ENCODE results near the gene PRKACA. TPM values are rescaled to one million over a fixed set of nuclear protein-coding genes. Genes with fewer than 3 reads are reported as not detected.

PRKACA gene
- total and polyA plus RNA-seq, 10 of the 15 experiments (the other 5 are each of a cell fraction or from before 2014, with no cell fraction given) = 0.53 to 68.5 (median 11.2) TPM

DNA sequence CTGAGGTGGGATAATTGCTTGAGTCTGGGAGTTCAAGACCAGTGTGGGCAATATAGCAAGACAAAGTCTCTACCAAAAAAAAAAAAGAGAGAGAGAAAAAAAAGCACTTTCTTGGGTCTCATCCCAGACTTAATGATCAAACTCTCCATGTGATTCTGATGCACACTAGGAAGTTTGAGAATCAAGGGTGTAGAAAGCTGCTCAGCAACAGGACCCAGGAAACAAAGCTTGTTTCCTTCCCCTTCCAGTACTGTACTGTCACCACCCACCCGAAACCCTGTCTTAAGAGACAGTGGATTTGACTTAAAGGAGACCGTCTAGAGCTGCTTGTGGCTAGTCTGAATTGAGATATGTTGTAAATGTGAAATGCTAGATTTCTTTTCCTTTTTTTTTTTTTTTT lies 39.2 kb downstream of the PRKACA start:
- no peak for TF ChIP-seq NR2C1 (IDR thresholded peaks at IDR 0.05)
- TF ChIP-seq NR2C2 (IDR thresholded peaks at IDR 0.05; ENCODE audit: borderline replicate concordance, control insufficient read depth, insufficient read length, low read depth) = no peak
- TF ChIP-seq, protein P1, sequence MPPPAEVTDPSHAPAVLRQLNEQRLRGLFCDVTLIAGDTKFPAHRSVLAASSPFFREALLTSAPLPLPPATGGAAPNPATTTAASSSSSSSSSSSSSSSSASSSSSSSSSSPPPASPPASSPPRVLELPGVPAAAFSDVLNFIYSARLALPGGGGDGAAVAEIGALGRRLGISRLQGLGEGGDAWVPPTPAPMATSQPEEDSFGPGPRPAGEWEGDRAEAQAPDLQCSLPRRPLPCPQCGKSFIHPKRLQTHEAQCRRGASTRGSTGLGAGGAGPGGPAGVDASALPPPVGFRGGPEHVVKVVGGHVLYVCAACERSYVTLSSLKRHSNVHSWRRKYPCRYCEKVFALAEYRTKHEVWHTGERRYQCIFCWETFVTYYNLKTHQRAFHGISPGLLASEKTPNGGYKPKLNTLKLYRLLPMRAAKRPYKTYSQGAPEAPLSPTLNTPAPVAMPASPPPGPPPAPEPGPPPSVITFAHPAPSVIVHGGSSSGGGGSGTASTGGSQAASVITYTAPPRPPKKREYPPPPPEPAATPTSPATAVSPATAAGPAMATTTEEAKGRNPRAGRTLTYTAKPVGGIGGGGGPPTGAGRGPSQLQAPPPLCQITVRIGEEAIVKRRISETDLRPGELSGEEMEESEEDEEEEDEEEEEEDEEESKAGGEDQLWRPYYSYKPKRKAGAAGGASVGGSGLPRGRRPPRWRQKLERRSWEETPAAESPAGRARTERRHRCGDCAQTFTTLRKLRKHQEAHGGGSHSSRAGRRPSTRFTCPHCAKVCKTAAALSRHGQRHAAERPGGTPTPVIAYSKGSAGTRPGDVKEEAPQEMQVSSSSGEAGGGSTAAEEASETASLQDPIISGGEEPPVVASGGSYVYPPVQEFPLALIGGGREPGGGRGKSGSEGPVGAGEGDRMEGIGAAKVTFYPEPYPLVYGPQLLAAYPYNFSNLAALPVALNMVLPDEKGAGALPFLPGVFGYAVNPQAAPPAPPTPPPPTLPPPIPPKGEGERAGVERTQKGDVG (CRISPR knock-in tag; IDR thresholded peaks at IDR 0.05) = no peak
- TF ChIP-seq MEF2A (IDR thresholded peaks at IDR 0.05; ENCODE audit: insufficient read depth, low read depth, low read length) = no peak
- no peak for TF ChIP-seq CBX5 (IDR thresholded peaks at IDR 0.05; ENCODE audit: low read depth)
- TF ChIP-seq, protein P2, sequence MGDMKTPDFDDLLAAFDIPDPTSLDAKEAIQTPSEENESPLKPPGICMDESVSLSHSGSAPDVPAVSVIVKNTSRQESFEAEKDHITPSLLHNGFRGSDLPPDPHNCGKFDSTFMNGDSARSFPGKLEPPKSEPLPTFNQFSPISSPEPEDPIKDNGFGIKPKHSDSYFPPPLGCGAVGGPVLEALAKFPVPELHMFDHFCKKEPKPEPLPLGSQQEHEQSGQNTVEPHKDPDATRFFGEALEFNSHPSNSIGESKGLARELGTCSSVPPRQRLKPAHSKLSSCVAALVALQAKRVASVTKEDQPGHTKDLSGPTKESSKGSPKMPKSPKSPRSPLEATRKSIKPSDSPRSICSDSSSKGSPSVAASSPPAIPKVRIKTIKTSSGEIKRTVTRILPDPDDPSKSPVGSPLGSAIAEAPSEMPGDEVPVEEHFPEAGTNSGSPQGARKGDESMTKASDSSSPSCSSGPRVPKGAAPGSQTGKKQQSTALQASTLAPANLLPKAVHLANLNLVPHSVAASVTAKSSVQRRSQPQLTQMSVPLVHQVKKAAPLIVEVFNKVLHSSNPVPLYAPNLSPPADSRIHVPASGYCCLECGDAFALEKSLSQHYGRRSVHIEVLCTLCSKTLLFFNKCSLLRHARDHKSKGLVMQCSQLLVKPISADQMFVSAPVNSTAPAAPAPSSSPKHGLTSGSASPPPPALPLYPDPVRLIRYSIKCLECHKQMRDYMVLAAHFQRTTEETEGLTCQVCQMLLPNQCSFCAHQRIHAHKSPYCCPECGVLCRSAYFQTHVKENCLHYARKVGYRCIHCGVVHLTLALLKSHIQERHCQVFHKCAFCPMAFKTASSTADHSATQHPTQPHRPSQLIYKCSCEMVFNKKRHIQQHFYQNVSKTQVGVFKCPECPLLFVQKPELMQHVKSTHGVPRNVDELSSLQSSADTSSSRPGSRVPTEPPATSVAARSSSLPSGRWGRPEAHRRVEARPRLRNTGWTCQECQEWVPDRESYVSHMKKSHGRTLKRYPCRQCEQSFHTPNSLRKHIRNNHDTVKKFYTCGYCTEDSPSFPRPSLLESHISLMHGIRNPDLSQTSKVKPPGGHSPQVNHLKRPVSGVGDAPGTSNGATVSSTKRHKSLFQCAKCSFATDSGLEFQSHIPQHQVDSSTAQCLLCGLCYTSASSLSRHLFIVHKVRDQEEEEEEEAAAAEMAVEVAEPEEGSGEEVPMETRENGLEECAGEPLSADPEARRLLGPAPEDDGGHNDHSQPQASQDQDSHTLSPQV (IDR thresholded peaks at IDR 0.05) = no peak
- no peak for TF ChIP-seq TBL1XR1 (IDR thresholded peaks at IDR 0.05; ENCODE audit: low read depth, low read length)
- TF ChIP-seq POLR2AphosphoS2 (IDR thresholded peaks at IDR 0.05; ENCODE audit: low read depth, low read length) = no peak
- ChIA-PET CTCF (no interaction called here), RAD21 (ENCODE audit: unreplicated experiment) (interaction anchor here (0.6 to 1.5 kb wide), 4 partner anchors 58 to 220 kb away, joined by 3 to 5 read pairs (median 4); partner anchors contain the start of gene ASF1B), POLR2A (interaction anchor here (0.5 to 1.5 kb wide), 4 partner anchors 40 to 225 kb away, joined by 3 to 5 read pairs (median 3); no protein-coding TSS in a partner anchor), SMC1A (ENCODE audit: uncharacterized antibody, unreplicated experiment) (interaction anchor here (0.6 to 1.1 kb wide), 3 partner anchors 34 to 199 kb away, joined by 3 to 5 read pairs (median 3); a partner anchor contains a TSS)
- no peak overlapping the region for H3K9ac ChIP-seq (ENCODE audit: control insufficient read depth, insufficient read depth, low read length)
- FAIRE-seq (no peak), DNase-seq (ENCODE audit: low read depth, low spot score) (no peak), ATAC-seq (no peak)
- no TSS peak for BruUV-seq (replicated peaks)
- H4K20me1 ChIP-seq (ENCODE audit: control insufficient read depth, insufficient read depth) = no peaks in the 10 kb centered on the region
- intact Hi-C loops (cut with micrococcal nuclease; ENCODE audit: unreplicated experiment) (loop anchor here (5.0 kb wide), 1 partner anchor 481 kb away; no protein-coding TSS in a partner anchor), in situ Hi-C loops (cut with MboI) (loop anchor here (10.0 kb wide), 1 partner anchor 484 kb away; no protein-coding TSS in a partner anchor)
- H3K4me2 ChIP-seq (ENCODE audit: control insufficient read depth, insufficient read depth) = no peak overlapping the region
- peaks cover 11% of the 10 kb centered on the region for H3K4me1 ChIP-seq (ENCODE audit: control insufficient read depth, insufficient read depth, low read length)
- H3K27me3 ChIP-seq (replicated peaks in 1 of 2; ENCODE audit: control insufficient read depth in 2 of 2, insufficient read depth in 2 of 2, low read length in 1 of 2) = no peaks in the 10 kb centered on the region
- no peak overlapping the region for H3K4me3 ChIP-seq
- H3K9me3 ChIP-seq (replicated peaks; ENCODE audit: control insufficient read depth, insufficient read depth, low read length) = no peaks in the 10 kb centered on the region
- H3K36me3 ChIP-seq (ENCODE audit: control insufficient read depth in 2 of 2, insufficient read depth in 2 of 2, low read length in 1 of 2) = no peaks in the 10 kb centered on the region
- H3K79me2 ChIP-seq (ENCODE audit: control insufficient read depth, insufficient read depth, low read length) = peaks cover 8% of the 10 kb centered on the region
- H2AFZ ChIP-seq (ENCODE audit: control insufficient read depth, low read depth, low read length) = no peak overlapping the region
- WGBS (ENCODE audit: insufficient coverage, insufficient replicate concordance, low lambda C conversion rate, missing lambda C conversion rate) = 19% methylated on average over 2 of the region's 2 CpGs
- H3K27ac ChIP-seq (ENCODE audit: control insufficient read depth, insufficient read depth) = no peak overlapping the region

Measured in GM12878 (cell line).